ENCODE data around the gene VTN. TPM values are rescaled to one million over a fixed set of nuclear protein-coding genes. Genes with fewer than 3 reads are reported as not detected.

VTN gene
- total and polyA plus RNA-seq, 4 donors: 0.40 to 2.5 (median 1.6) TPM

DNA sequence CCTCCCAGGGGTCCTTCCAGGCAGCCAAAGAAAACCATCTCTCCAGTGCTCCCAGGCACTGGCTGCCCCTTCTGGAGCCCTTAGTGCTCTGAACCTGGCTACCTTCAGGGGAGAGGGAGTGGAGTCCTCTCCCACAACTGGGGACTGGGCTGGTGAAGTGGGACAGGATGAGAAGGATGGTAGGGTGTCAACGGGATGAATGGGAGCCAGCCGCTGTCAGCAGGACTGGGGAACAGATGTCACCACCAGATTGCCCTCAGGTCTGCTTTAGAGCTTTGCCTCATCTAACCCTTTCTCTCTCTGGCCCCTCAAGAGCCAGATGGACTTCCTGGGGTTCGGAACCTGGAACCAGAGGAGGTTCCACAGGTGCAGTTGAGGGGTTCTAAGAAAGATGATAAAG, 4.6 kb downstream of the VTN start:
- WGBS, 2 donors: 88% methylated on average over 3 of the region's 3 CpGs
- peaks cover 0 to 3% (median 0%) of the 10 kb centered on the region in 5 donors for H3K4me1 ChIP-seq (ENCODE audit: control insufficient read depth in 5 of 5, insufficient read depth in 5 of 5, low read length in 5 of 5)
- TF ChIP-seq, protein P1, sequence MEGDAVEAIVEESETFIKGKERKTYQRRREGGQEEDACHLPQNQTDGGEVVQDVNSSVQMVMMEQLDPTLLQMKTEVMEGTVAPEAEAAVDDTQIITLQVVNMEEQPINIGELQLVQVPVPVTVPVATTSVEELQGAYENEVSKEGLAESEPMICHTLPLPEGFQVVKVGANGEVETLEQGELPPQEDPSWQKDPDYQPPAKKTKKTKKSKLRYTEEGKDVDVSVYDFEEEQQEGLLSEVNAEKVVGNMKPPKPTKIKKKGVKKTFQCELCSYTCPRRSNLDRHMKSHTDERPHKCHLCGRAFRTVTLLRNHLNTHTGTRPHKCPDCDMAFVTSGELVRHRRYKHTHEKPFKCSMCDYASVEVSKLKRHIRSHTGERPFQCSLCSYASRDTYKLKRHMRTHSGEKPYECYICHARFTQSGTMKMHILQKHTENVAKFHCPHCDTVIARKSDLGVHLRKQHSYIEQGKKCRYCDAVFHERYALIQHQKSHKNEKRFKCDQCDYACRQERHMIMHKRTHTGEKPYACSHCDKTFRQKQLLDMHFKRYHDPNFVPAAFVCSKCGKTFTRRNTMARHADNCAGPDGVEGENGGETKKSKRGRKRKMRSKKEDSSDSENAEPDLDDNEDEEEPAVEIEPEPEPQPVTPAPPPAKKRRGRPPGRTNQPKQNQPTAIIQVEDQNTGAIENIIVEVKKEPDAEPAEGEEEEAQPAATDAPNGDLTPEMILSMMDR (IDR thresholded peaks at IDR 0.05; ENCODE audit: control extremely low read depth, extremely low read depth): no peak
- H3K9me3 ChIP-seq (ENCODE audit: control insufficient read depth in 4 of 4, insufficient read depth in 3 of 4, low read length in 3 of 4): no peaks in the 10 kb centered on the region
- ATAC-seq (ENCODE audit: insufficient read depth, low FRiP score): no peak
- peaks cover 10 to 33% (median 19%) of the 10 kb centered on the region in 4 donors for H3K36me3 ChIP-seq (ENCODE audit: control insufficient read depth in 4 of 4, insufficient read depth in 4 of 4, low read length in 4 of 4)
- DNase-seq: no peak
- no peak overlapping the region for H3K27ac ChIP-seq (ENCODE audit: low read depth in 1 of 2, low read length in 1 of 2)
- no peak overlapping the region for H3K4me3 ChIP-seq
- no peak overlapping the region for H3K9ac ChIP-seq (ENCODE audit: insufficient read depth in 1 of 2, low read length in 2 of 2)
- no peaks in the 10 kb centered on the region for H3K27me3 ChIP-seq (ENCODE audit: control insufficient read depth in 3 of 3, insufficient read depth in 3 of 3, low read length in 2 of 3)

DNA sequence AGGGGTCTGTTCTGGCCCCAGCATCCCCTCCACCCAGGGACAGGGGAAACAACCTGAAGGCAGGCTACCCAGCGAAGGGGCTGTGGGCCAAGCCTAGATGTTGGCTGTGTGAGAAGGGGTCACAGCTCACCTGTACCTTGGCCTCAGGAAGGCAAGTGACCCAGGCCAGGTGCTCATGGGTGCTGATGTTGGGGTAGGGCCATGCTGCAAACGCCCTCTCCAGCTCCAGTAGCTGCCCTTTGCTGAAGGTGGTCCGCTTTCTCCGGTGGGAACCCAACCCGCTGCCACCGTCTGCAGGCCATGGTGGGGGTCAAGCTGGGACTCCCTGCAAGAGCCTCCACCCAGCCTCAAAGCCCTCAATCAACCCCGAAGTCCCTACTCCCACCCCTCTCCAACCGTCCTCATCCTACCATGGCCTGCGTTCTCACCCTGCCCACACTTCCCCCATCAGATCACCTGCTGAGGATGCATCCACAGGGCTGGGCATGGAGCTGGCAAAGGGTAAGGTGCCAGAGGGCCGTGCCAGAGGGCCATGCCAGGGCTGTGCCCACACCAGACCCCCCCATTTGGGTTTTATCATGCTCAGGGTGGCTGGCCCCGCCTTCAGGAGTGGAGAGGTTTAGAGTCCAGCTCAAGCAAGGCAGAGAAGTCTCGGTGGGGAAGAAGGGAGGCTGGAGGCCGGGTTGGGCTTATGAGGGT, 5.3 kb downstream of the VTN start, which contains the start of gene SEBOX:
SEBOX (minus strand) TSS at position 535 of the 699 bp plus-strand sequence; CDS start at position 487, 48 bp downstream.
- ATAC-seq (ENCODE audit: insufficient read depth, low FRiP score) (no peak), DNase-seq (no peak)
- H3K4me1 ChIP-seq (ENCODE audit: control insufficient read depth in 5 of 5, insufficient read depth in 5 of 5, low read length in 5 of 5): no peaks in the 10 kb centered on the region
- TF ChIP-seq, protein P1 (IDR thresholded peaks at IDR 0.05; ENCODE audit: control extremely low read depth, extremely low read depth): no peak
- no peaks in the 10 kb centered on the region for H3K27me3 ChIP-seq (ENCODE audit: control insufficient read depth in 3 of 3, insufficient read depth in 3 of 3, low read length in 2 of 3)
- H3K9me3 ChIP-seq (ENCODE audit: control insufficient read depth in 4 of 4, insufficient read depth in 3 of 4, low read length in 3 of 4): no peaks in the 10 kb centered on the region
- H3K27ac ChIP-seq (ENCODE audit: low read depth in 1 of 2, low read length in 1 of 2): no peak within 1 kb of the TSS
- H3K4me3 ChIP-seq: no peak within 1 kb of the TSS
- peaks cover 16 to 40% (median 19%) of the 10 kb centered on the region in 4 donors for H3K36me3 ChIP-seq (ENCODE audit: control insufficient read depth in 4 of 4, insufficient read depth in 4 of 4, low read length in 4 of 4)
- WGBS, 2 donors: 94 to 96% methylated on average over 13 of the region's 13 CpGs
- no peak within 1 kb of the TSS for H3K9ac ChIP-seq (ENCODE audit: insufficient read depth in 1 of 2, low read length in 2 of 2)

DNA sequence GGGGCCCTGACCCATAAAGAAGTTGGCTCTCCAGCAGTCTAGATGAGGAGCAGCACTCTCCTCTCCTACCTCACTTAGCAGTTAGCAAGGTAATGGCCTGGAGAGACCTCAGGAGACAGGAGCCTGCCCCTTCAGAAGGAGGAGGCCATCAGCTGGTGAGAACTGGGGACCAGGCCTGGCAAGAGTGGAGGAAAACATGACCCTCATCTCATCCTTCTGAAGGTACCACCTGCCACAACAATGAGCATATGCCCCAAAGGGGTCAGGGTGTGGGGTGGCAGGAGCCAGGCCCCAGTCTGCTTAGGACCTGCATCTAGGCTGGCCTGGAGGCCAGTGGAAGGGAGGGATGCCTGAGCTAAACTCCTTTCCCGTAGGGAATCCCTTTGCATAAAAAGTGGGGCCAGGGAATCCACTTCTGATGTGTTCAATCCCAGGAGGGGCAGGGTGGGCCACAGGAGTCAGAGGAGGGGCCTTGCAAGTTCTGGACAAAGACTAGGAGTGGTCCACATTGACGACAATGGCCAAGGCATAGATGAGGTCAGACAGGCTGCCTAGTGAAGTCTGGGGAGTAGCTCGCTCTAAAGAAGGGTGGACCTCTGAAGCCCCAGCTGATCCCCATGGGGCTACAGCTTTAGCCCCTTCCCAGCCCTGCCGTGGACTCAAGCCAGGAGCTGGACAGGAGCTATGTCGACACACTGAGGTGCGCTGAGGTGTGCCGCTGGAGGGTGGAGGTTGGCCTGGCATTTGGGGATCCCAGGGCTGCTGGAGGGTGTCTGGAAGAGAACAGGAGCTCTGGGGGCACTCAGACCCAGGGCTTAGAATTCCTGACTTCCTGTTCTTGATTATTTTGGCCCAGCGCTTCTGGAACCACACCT, 6.1 kb downstream of the VTN start:
- H3K9ac ChIP-seq (ENCODE audit: insufficient read depth in 1 of 2, low read length in 2 of 2): no peak overlapping the region
- no peak for ATAC-seq (ENCODE audit: insufficient read depth, low FRiP score)
- no peak overlapping the region for H3K4me3 ChIP-seq
- H3K27me3 ChIP-seq (ENCODE audit: control insufficient read depth in 3 of 3, insufficient read depth in 3 of 3, low read length in 2 of 3): no peaks in the 10 kb centered on the region
- TF ChIP-seq, protein P1 (IDR thresholded peaks at IDR 0.05; ENCODE audit: control extremely low read depth, extremely low read depth): no peak
- no peak overlapping the region for H3K27ac ChIP-seq (ENCODE audit: low read depth in 1 of 2, low read length in 1 of 2)
- 93 to 96% methylated on average over 8 of the region's 8 CpGs for whole genome bisulfite sequencing, 2 donors
- H3K36me3 ChIP-seq (ENCODE audit: control insufficient read depth in 4 of 4, insufficient read depth in 4 of 4, low read length in 4 of 4): peaks cover 20 to 42% (median 23%) of the 10 kb centered on the region in 4 donors
- H3K4me1 ChIP-seq (ENCODE audit: control insufficient read depth in 5 of 5, insufficient read depth in 5 of 5, low read length in 5 of 5): no peaks in the 10 kb centered on the region
- no peaks in the 10 kb centered on the region for H3K9me3 ChIP-seq (ENCODE audit: control insufficient read depth in 4 of 4, insufficient read depth in 3 of 4, low read length in 3 of 4)
- DNase-seq: no peak

All from lung (tissue), 12 donors.